HG03139 (cell line): ENCODE data around the gene GBP3.
"Not testable (repeated sequence)": the region's sequence is repeated elsewhere in the genome, so short reads cannot be mapped to it uniquely, and the experiment has no call there.

ENCODE experiments used
- ATAC-seq: cut with Tn5 transposase; IDR thresholded peaks from one replicate; pipeline ENCODE4 v1.9.1; 2021; ENCODE audit not compliant: unreplicated experiment

The GBP3 gene

GRCh38 chr1:89041119-89041641 is 18.5 kb upstream of the GBP3 start:
- peak; percentile 75 for ATAC-seq

- ATAC-seq = no peak
Observed at GRCh38 chr1:89040315-89040626, 17.6 kb upstream of the GBP3 start.

GRCh38 chr1:89037186-89037585 is 14.5 kb upstream of the GBP3 start:
- ATAC-seq = no peak

- ATAC-seq = no peak
Observed at GRCh38 chr1:89035080-89035479, 12.4 kb upstream of the GBP3 start.

- not testable (repeated sequence) for ATAC-seq
Observed at GRCh38 chr1:89034004-89034403, 11.3 kb upstream of the GBP3 start.

GRCh38 chr1:89029051-89029450 is 6.4 kb upstream of the GBP3 start:
- ATAC-seq = not testable (repeated sequence)

- ATAC-seq = no peak
Observed at GRCh38 chr1:89025928-89026327, 3.3 kb upstream of the GBP3 start.

GRCh38 chr1:89023026-89023425 is 360 bp upstream of the GBP3 start:
- ATAC-seq = peak; percentile 7

GRCh38 chr1:89018318-89018717 is 4.3 kb downstream of the GBP3 start:
- not testable (repeated sequence) for ATAC-seq

GRCh38 chr1:89008511-89008910 is 14.2 kb downstream of the GBP3 start:
- ATAC-seq = no peak

- ATAC-seq = no peak
Observed at GRCh38 chr1:89005286-89006151, 17.1 kb downstream of the GBP3 start.

- not testable (repeated sequence) for ATAC-seq
Observed at GRCh38 chr1:89002176-89002575, 20.5 kb downstream of the GBP3 start.

GRCh38 chr1:89001510-89001909 is 21.2 kb downstream of the GBP3 start:
- ATAC-seq = no peak

- ATAC-seq = peak; percentile 92
Observed at GRCh38 chr1:88998716-88999115, 23.9 kb downstream of the GBP3 start.

- no peak for ATAC-seq
Observed at GRCh38 chr1:88990426-88990825, 32.2 kb downstream of the GBP3 start.

GRCh38 chr1:88985692-88986091 is 37.0 kb downstream of the GBP3 start:
- no peak for ATAC-seq

GRCh38 chr1:88985032-88985431 is 37.6 kb downstream of the GBP3 start:
- ATAC-seq = no peak

- ATAC-seq = no peak
Observed at GRCh38 chr1:88984569-88984968, 38.1 kb downstream of the GBP3 start.

- no peak for ATAC-seq
Observed at GRCh38 chr1:88983791-88984559, 38.7 kb downstream of the GBP3 start.

- ATAC-seq = no peak
Observed at GRCh38 chr1:88982055-88982454, 40.6 kb downstream of the GBP3 start.

- ATAC-seq = not testable (repeated sequence)
Observed at GRCh38 chr1:88981506-88981905, 41.2 kb downstream of the GBP3 start.

GRCh38 chr1:88980870-88981269 is 41.8 kb downstream of the GBP3 start:
- ATAC-seq = no peak
